HEK293 (cell line): ENCODE measurements around the gene APOBEC3C.
"Not testable (repeated sequence)": the region's sequence is repeated elsewhere in the genome, so short reads cannot be mapped to it uniquely, and the experiment has no call there.

Experiments
- CTCF ChIA-PET: fragments of 350-600 bp; formaldehyde crosslinking; extraction: SDS; loops from one replicate; lab custom pipeline; 2021; ENCODE audit warnings: antibody characterized with exemption; lab: Yijun Ruan, JAX
- POLR2A ChIA-PET: fragments of 300-600 bp; formaldehyde crosslinking; extraction: SDS; loops from one replicate; lab custom pipeline; 2020; ENCODE audit warnings: antibody characterized with exemption, inconsistent platforms; lab: Yijun Ruan, JAX
- H3K27ac ChIP-seq: fragments of 200-500 bp; sonication (Bioruptor generic); 2 replicates; pipeline ENCODE4 v1.5.1; 2014; ENCODE audit warnings: low read depth, low read length, control low read depth, inconsistent platforms; ENCODE audit errors: extremely low read depth
- H3K36me3 ChIP-seq, 2 experiments: fragments of 200-500 bp in 1 of 2; sonication (Bioruptor generic) in 1 of 2; 1 replicate in 1 of 2; 2 replicates in 1 of 2; pipeline ENCODE4 v1.5.1; 2014 to 2017; ENCODE audit warnings: inconsistent platforms in 2 of 2, low read length in 2 of 2; ENCODE audit not compliant: control insufficient read depth in 2 of 2, insufficient read depth in 1 of 2
- H3K4me1 ChIP-seq: fragments of 200-500 bp; sonication (Bioruptor generic); 2 replicates; pipeline ENCODE4 v1.5.1; 2014; ENCODE audit warnings: mild to moderate bottlenecking, low read length, inconsistent platforms; ENCODE audit not compliant: control insufficient read depth, insufficient read depth
- H3K4me3 ChIP-seq: 2 replicates; pipeline ENCODE4 v1.5.1; 2011; ENCODE audit warnings: low read depth, mild to moderate bottlenecking, control low read depth, low read length, moderate library complexity
- H3K9me3 ChIP-seq: fragments of 200-500 bp; sonication (Bioruptor generic); 2 replicates; pipeline ENCODE4 v1.5.1; 2014; ENCODE audit warnings: low read depth, low read length, inconsistent platforms; ENCODE audit not compliant: control insufficient read depth, insufficient read depth
- PRDM10 ChIP-seq: fragments of 450-650 bp; formaldehyde crosslinking; IDR thresholded peaks from 2 replicates; pipeline ENCODE4 v1.5.1; 2016; ENCODE audit warnings: missing biosample characterization, missing genetic modification characterization
- TRIM28 ChIP-seq: IDR thresholded peaks from 2 replicates; pipeline ENCODE4 v1.6.1; 2011; ENCODE audit warnings: low read length, control low read depth, borderline replicate concordance
- ZNF169 ChIP-seq: fragments of 450-650 bp; formaldehyde crosslinking; IDR thresholded peaks from 2 replicates; pipeline ENCODE4 v1.5.1; 2016; ENCODE audit warnings: missing biosample characterization, missing genetic modification characterization
- ZNF335 ChIP-seq: fragments of 450-650 bp; formaldehyde crosslinking; conservative IDR thresholded peaks from 2 replicates; pipeline ENCODE4 v1.5.1; 2016; ENCODE audit warnings: missing biosample characterization, missing genetic modification characterization
- ZNF404 ChIP-seq: fragments of 450-650 bp; formaldehyde crosslinking; IDR thresholded peaks from 2 replicates; pipeline ENCODE4 v1.5.1; 2017; ENCODE audit warnings: missing biosample characterization, missing genetic modification characterization
- ZNF426 ChIP-seq: fragments of 450-650 bp; formaldehyde crosslinking; IDR thresholded peaks from 2 replicates; pipeline ENCODE4 v1.5.1; 2017; ENCODE audit warnings: missing biosample characterization, missing genetic modification characterization, mild to moderate bottlenecking, inconsistent platforms, moderate library complexity

APOBEC3C gene

GRCh38 chr22:39041908-39042307, 27.9 kb downstream of the APOBEC3C start:
- Histone ChIP-seq H3K9me3 (no peaks in the 10 kb centered on the region), H3K36me3 (peaks cover 3 to 17% of the 10 kb centered on the region in 2 experiments; a peak in 2 of 3 replicates), H3K4me3 (no peak overlapping the region)
- CTCF ChIA-PET, result interaction anchor here (0.6 kb wide), 1 partner anchor 452 kb away, joined by 3 read pairs; no protein-coding TSS in a partner anchor
- POLR2A ChIA-PET, result no interaction called here
- TF ChIP-seq ZNF426 (no peak), TRIM28 (no peak), ZNF404 (tag by site-specific recombination) (no peak)
- TF ChIP-seq, all 188 proteins: peak for 0
- H3K27ac ChIP-seq, result 0 out of 2 replicates have a peak overlapping the region, but pooled peaks have one; percentile 87
- H3K4me1 ChIP-seq, result no peaks in the 10 kb centered on the region

- H3K4me3 ChIP-seq, POLR2A ChIA-PET, H3K4me1 ChIP-seq, H3K27ac ChIP-seq, H3K9me3 ChIP-seq: not testable (repeated sequence)
- CTCF ChIA-PET, result interaction anchor here (0.6 kb wide), 1 partner anchor 77 kb away, joined by 4 read pairs; no protein-coding TSS in a partner anchor
- peaks cover 3 to 17% of the 10 kb centered on the region in 2 experiments; a peak in 2 of 3 replicates for H3K36me3 ChIP-seq
Observed at GRCh38 chr22:39043063-39043462, 29.0 kb downstream of the APOBEC3C start.

GRCh38 chr22:39045136-39045535, 31.1 kb downstream of the APOBEC3C start:
- POLR2A ChIA-PET, result not testable (repeated sequence)

GRCh38 chr22:39049486-39049885, 35.4 kb downstream of the APOBEC3C start:
- TF ChIP-seq PRDM10, result peak; percentile 75
- H3K4me3 ChIP-seq, H3K27ac ChIP-seq, POLR2A ChIA-PET, H3K9me3 ChIP-seq, H3K4me1 ChIP-seq: not testable (repeated sequence)
- CTCF ChIA-PET, result interaction anchor here (0.6 to 0.7 kb wide), 4 partner anchors 14 to 695 kb away, joined by 3 to 5 read pairs (median 4); no protein-coding TSS in a partner anchor
- H3K36me3 ChIP-seq, result peaks cover 0 to 12% of the 10 kb centered on the region in 2 experiments; a peak in 2 of 3 replicates

More at GRCh38 chr22:39045136-39045535, 31.1 kb downstream of the APOBEC3C start:
- CTCF ChIA-PET, H3K4me3 ChIP-seq, H3K4me1 ChIP-seq, H3K27ac ChIP-seq, H3K9me3 ChIP-seq: not testable (repeated sequence)
- peaks cover 3 to 17% of the 10 kb centered on the region in 2 experiments; a peak in 2 of 3 replicates for H3K36me3 ChIP-seq

- H3K36me3 ChIP-seq, CTCF ChIA-PET, H3K9me3 ChIP-seq, H3K4me1 ChIP-seq, H3K27ac ChIP-seq, POLR2A ChIA-PET, H3K4me3 ChIP-seq: not testable (repeated sequence)
Observed at GRCh38 chr22:39051844-39052495, 37.9 kb downstream of the APOBEC3C start.

- Histone ChIP-seq H3K36me3 (no peaks in the 10 kb centered on the region; a peak in 1 of 3 replicates), H3K4me1 (no peaks in the 10 kb centered on the region), H3K27ac (no peak overlapping the region), H3K9me3 (no peaks in the 10 kb centered on the region), H3K4me3 (no peak overlapping the region)
- ChIA-PET POLR2A (no interaction called here), CTCF (interaction anchor here (0.9 kb wide), 1 partner anchor 12 kb away, joined by 4 read pairs; no protein-coding TSS in a partner anchor)
- TF ChIP-seq ZNF335 (tag by site-specific recombination) (no peak), ZNF169 (tag by site-specific recombination) (no peak), TRIM28 (peak; percentile 72; the same call in 1 of the 2 replicates)
Observed at GRCh38 chr22:39055658-39056057, 41.6 kb downstream of the APOBEC3C start.

- H3K4me1 ChIP-seq, H3K36me3 ChIP-seq, H3K4me3 ChIP-seq, H3K27ac ChIP-seq, POLR2A ChIA-PET, H3K9me3 ChIP-seq: not testable (repeated sequence)
- CTCF ChIA-PET, result interaction anchor here (0.6 kb wide), 1 partner anchor 86 kb away, joined by 3 read pairs; no protein-coding TSS in a partner anchor
Observed at GRCh38 chr22:39061290-39061689, 47.2 kb downstream of the APOBEC3C start.

- CTCF ChIA-PET, H3K36me3 ChIP-seq, POLR2A ChIA-PET, H3K27ac ChIP-seq, H3K4me3 ChIP-seq, H3K4me1 ChIP-seq, H3K9me3 ChIP-seq: not testable (repeated sequence)
Observed at GRCh38 chr22:39061951-39062350, 47.9 kb downstream of the APOBEC3C start.
